Measurements from ENCODE around the gene ULK4. TPM values are rescaled to one million over a fixed set of nuclear protein-coding genes. Genes with fewer than 3 reads are reported as not detected.
A peak's percentile ranks its signal among the peaks of the same experiment; 100 is the strongest.

Gene ULK4
- total and polyA plus RNA-seq, 2 of the 8 experiments (the other 6 are each of a cell fraction or from before 2014, with no cell fraction given), result 3.0 to 10.8 TPM

DNA sequence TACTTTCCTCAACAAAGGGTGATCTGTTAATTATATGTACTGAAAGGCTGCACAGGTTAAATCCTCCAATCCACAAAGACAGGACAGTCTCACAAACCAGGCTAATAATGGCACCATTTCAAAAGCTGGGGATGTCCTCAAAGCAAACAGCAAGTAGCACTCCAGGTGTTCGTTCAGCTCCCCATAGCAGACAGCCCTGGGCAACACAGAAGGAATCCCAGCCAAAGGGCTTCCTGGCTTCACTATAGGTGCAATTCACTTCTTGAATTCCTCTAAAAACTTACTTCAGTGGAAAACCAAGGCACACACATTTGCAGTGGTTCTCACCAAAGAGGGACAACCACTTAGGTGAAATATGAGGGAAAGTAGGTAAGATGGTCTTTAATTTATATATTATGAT lies 595.9 kb downstream of the ULK4 start:
- no peaks in the 10 kb centered on the region for H3K79me1 ChIP-seq (ENCODE audit: low read depth, low read length)
- FAIRE-seq (no peak), DNase-seq (ENCODE audit: low read depth in 1 of 2, low spot score in 2 of 2) (no peak)
- CTCF ChIA-PET (ENCODE audit: partially characterized antibody), result no interaction called here
- no peak overlapping the region for H3K4me3 ChIP-seq (ENCODE audit: extremely low read depth in 1 of 4, insufficient read depth in 2 of 4, low read depth in 3 of 4, low read length in 4 of 4)
- H3K23ac ChIP-seq (ENCODE audit: insufficient read length), result no peak overlapping the region
- no peak overlapping the region for H2AK5ac ChIP-seq (ENCODE audit: low read depth, low read length)
- no peak overlapping the region for H4K8ac ChIP-seq (ENCODE audit: extremely low read depth, insufficient read depth, low read length)
- no peak overlapping the region for H3K27ac ChIP-seq (ENCODE audit: low read depth, low read length)
- peaks cover 4 to 37% (median 19%) of the 10 kb centered on the region in 4 experiments for H3K4me1 ChIP-seq (replicated peaks in 1 of 4; ENCODE audit: control insufficient read depth in 3 of 4, insufficient read depth in 4 of 4, low read length in 3 of 4)
- no peaks in the 10 kb centered on the region; the same call in 1 of the 2 replicates for H3K23me2 ChIP-seq (ENCODE audit: low read depth, low read length)
- H3K4ac ChIP-seq (replicated peaks; ENCODE audit: insufficient read length, low read depth, low read length), result no peak overlapping the region
- POLR2A ChIA-PET (ENCODE audit: partially characterized antibody), result no interaction called here
- H4K5ac ChIP-seq (ENCODE audit: insufficient read length, low read depth, low read length), result no peak overlapping the region
- no peak overlapping the region for H2BK120ac ChIP-seq (replicated peaks; ENCODE audit: low read depth, low read length)
- no peak overlapping the region for H2BK5ac ChIP-seq (ENCODE audit: low read depth, low read length)
- no peaks in the 10 kb centered on the region for H3K9me3 ChIP-seq (ENCODE audit: insufficient read depth in 2 of 2, low read depth in 1 of 2, low read length in 1 of 2)
- H3K9ac ChIP-seq (replicated peaks in 1 of 4; ENCODE audit: extremely low read depth in 1 of 4, low read depth in 3 of 4, low read length in 3 of 4), result no peak overlapping the region; a peak in 1 of 7 replicates
- WGBS, 2 experiments (ENCODE audit: extremely low coverage in 1 of 2, insufficient coverage in 1 of 2, insufficient read length in 1 of 2, insufficient replicate concordance in 2 of 2, low coverage in 1 of 2, low lambda C conversion rate in 2 of 2, missing lambda C conversion rate in 1 of 2), result 71% methylated on average over 1 of the region's 1 CpG; no CpG with 5 or more reads in 1 of the 2 experiments
- no peak overlapping the region for H3K56ac ChIP-seq (replicated peaks; ENCODE audit: insufficient read length, low read depth, low read length)
- H2BK12ac ChIP-seq (ENCODE audit: low read depth, low read length), result no peak overlapping the region
- no peaks in the 10 kb centered on the region for H4K20me1 ChIP-seq (replicated peaks in 1 of 2; ENCODE audit: control insufficient read depth in 1 of 2, insufficient read depth in 2 of 2, low read length in 2 of 2)
- H2BK15ac ChIP-seq (ENCODE audit: low read length), result 0 out of 2 replicates have a peak overlapping the region, but pooled peaks have one; percentile 25
- no peaks in the 10 kb centered on the region for H3K27me3 ChIP-seq (replicated peaks in 1 of 4; ENCODE audit: control insufficient read depth in 3 of 4, extremely low read depth in 1 of 4, insufficient read depth in 3 of 4, low read length in 3 of 4)
- H3K4me2 ChIP-seq (ENCODE audit: insufficient read depth in 1 of 2, low read depth in 2 of 2, low read length in 2 of 2), result peak overlapping the region in 1 of 2 experiments; percentile 23; a peak in 1 of 4 replicates
- no peak overlapping the region for H2AFZ ChIP-seq (ENCODE audit: low read length)
- no peak overlapping the region for H4K91ac ChIP-seq (replicated peaks; ENCODE audit: insufficient read length, low read length)
- no peaks in the 10 kb centered on the region for H3K79me2 ChIP-seq (ENCODE audit: control insufficient read depth in 1 of 2, insufficient read depth in 2 of 2, low read length in 2 of 2)
- no peak overlapping the region for H2BK20ac ChIP-seq (ENCODE audit: low read length)
- no peak overlapping the region for H3K18ac ChIP-seq (ENCODE audit: extremely low read depth, low read length)
- no peak overlapping the region for H3K14ac ChIP-seq (ENCODE audit: insufficient read length)
- no peaks in the 10 kb centered on the region for H3K36me3 ChIP-seq (ENCODE audit: control insufficient read depth in 2 of 4, insufficient read depth in 4 of 4, low read length in 3 of 4)
- no peak for TF ChIP-seq KDM4A (IDR thresholded peaks at IDR 0.05; ENCODE audit: low read depth, low read length, severe bottlenecking)

All from H1 (cell line).